HG03039 (cell line): ENCODE data around the gene KIFAP3.
"Not testable (repeated sequence)": the region's sequence is repeated elsewhere in the genome, so short reads cannot be mapped to it uniquely, and the experiment has no call there.

ENCODE experiments used
- ATAC-seq: cut with Tn5 transposase; IDR thresholded peaks from one replicate; pipeline ENCODE4 v1.9.1; 2021; ENCODE audit warnings: mild to moderate bottlenecking, moderate library complexity; ENCODE audit not compliant: unreplicated experiment

Gene KIFAP3

DNA sequence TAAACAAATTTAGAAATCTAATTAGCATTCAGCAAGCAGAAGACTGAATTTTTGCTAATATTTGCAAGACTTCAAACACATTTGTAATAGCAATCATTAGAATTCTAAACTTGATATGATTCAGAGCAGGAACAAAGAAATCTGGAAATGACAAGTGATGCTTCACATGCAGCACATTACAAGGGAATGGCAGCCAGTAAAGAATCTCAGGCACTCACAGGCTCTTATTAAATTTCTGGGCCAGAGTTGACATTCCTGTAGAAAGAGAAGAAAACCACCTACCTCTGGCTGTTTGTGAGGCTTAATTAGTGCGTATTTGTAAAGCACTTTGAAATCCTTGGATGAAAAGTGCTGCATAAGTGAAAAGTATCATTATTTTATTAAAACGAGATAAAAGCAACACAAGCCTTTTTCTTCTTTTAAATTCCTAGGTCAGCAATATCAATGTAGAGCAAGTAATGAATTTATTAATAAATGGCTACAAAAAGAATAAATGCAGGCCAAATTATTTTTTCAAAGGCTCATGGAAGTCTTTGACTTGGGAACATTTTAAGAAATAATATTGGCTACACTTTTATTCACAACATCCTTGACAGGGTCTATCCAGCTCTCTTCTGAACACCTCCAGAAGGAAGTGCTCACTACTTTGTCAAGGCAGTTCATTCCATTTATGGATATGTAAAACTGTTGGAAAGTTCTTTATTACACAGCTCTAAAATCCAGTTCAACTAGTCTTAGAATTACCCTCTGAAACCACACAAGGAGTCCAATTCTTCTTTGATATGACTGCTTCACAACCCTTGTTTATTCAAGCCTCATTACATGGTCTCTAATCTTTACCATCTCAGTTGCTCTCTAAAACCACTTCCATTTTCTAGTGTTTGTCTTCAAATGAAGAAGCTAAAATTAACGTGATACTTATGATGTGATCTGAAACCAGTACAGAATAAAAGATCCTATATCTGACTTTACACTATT lies 148.7 kb downstream of the KIFAP3 start:
- no peak for ATAC-seq

GRCh38 chr1:169924829-169925228 lies 149.7 kb downstream of the KIFAP3 start:
- ATAC-seq = no peak

DNA sequence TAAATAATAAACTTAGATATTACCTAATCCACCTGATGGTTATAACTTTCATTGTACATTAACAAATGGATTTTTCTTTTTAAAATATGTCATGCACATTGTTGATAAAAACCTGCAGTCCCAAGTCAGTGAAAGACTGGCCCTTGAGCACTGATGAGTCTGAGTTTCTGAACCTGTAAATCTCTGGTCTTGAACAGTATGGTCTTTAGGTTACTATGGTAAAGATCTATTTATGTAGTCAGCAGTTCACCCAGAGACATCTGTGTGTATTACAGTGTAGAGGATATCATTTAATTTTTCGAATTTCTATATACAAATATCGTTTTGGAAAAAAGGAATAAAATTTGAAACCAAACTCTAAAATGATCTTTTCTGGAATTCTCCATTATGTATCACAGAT lies 150.4 kb downstream of the KIFAP3 start:
- no peak for ATAC-seq

DNA sequence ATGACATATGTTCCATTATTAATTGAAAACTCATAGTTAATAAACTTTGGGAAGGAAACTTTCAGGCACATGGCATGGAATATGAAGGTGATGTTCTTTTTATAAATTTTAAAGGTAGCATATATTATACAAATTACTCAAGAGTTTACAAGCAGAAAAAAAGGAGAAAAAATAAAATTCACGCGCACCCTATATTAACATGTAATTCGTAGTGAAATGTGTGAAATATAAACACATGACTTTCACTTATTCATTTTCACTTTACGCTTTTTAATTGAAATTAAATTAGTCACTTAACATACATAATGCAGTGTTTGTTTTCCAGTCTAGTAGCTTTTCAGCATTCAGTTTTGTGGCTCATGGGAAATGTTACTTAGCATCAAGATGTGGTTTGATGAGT lies 153.4 kb downstream of the KIFAP3 start:
- ATAC-seq = no peak

DNA sequence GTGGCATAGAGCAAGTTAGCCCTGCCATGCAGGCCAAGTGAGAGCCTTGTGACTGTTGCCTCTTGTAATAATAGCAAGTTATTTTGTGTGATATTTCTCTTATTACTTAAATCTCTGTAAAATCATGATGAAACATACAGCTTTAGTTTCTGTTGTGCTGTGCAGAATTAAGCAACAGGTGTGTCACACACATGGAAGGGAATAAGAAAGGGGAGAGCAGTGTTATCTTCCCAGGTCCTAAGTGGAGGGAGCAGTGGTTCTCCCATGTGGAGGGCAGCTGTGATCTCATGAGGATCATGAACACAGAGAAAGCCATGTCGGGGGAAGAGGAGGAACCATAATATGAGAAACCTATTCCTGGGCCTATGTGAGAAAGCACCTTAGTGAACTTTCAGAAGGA lies 155.6 kb downstream of the KIFAP3 start:
- ATAC-seq = no peak

DNA sequence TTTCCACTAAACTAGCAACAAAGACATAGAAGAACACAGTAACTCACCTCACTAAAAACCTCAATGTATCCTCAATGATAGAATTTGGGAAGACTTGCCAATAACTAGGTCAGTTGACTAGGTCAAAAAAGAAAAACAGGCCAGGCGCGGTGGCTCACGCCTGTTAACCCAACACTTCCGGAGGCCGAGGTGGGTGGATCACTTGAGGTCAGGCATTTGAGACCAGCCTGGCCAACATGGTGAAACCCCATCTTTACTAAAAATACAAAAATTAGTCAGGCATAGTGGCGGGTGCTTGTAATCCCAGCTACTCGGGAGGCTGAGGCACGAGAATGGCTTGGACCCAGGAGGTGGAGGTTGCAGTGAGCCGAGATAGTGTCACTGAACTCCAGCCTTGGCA lies 156.3 kb downstream of the KIFAP3 start:
- not testable (repeated sequence) for ATAC-seq

GRCh38 chr1:169915150-169915549 lies 159.3 kb downstream of the KIFAP3 start:
- ATAC-seq = no peak

DNA sequence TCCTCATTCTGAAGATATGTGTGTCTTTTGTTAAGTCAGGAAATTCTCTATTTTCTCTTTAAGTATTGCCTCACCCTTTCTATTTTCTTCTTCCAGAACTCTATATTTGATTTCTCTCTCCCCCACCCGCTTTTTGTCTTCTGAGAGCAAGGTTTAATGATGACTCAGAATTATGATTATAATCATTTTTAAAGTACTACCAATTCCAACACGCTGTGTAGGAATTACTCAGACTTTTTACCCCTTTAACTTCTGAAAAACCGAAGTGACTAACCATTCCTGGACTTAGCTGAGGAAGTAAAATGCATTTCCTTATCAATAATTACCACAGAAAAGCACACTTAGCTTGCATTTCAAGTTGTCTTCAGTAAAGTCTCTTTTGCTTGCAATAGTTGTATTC lies 160.0 kb downstream of the KIFAP3 start:
- ATAC-seq = no peak

DNA sequence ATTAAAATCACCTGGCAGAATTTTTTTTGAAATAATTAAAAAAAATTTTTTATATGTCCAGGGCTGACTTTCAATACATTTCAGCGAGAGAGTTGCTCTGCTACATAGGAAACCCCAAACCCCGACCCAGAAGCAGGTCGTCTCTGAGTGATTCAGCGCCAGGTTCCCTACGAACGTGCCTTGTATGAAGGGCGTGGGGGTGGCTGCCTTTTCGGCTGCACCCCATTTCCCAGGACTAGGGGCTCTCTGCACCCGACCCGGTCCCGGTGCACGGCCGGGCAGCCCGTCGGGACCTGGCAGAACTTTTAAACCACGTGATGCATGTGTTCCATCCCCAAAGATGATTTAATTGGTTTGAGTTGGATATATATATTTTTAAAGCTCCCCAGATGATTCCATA lies 165.0 kb downstream of the KIFAP3 start:
- no peak for ATAC-seq

GRCh38 chr1:169906938-169907337 lies 167.6 kb downstream of the KIFAP3 start:
- ATAC-seq = no peak

- no peak for ATAC-seq
These were observed 169.7 kb downstream of the KIFAP3 start for GRCh38 chr1:169904834-169905233.

GRCh38 chr1:169902751-169903150 lies 171.7 kb downstream of the KIFAP3 start:
- no peak for ATAC-seq

DNA sequence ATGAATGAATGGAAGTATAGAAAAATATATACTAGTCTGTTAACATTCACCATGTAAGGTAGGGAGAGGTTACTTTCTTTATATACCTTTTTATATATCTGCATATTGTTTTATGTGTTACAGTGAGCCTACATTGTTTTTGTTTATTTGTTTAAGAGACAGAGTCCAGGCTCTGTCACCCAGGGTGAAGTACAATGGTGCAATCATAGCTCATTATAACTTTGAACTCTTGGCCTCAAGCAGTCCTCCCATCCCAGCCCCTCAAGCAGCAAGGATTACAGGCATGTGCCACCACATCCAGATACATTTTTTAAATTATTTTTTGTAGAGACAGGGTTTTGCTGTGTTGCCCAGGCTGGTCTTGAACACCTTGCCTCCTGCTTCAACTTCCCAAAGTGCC lies 173.4 kb downstream of the KIFAP3 start:
- no peak for ATAC-seq

GRCh38 chr1:169900571-169900970 lies 173.9 kb downstream of the KIFAP3 start:
- ATAC-seq = no peak

DNA sequence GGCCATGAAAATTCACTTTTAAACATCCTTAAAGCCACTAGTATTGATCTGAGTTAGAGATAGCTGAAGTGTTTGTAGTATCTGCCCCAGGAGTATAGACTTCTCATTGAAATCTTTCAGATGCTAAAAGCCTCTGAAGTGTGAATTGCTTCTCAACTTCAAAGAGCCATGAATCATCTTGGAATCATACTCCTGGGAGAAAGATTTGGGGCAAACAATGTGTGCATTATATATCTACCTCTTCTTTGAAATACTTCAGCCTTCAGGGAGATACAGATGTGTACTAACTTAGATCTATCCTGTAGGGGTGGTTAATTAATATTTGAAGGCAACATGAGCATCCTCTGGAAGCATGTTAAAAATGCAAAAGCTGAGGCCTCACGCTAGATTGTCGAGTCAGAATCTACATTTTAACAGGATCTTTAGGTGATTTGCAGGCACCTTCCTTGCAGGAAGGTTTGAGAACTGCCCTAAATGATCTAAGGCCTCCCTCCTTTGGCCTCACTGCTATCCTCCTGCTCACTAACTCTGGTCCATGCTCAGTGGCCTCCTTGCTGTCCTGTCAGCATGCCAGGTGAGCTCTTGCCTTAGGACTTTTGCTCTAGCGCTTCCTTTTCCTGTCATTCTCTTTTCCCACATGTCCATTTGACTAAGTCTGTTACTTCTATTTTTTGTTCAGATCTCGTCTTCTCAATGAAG lies 174.8 kb downstream of the KIFAP3 start:
- ATAC-seq = no peak

DNA sequence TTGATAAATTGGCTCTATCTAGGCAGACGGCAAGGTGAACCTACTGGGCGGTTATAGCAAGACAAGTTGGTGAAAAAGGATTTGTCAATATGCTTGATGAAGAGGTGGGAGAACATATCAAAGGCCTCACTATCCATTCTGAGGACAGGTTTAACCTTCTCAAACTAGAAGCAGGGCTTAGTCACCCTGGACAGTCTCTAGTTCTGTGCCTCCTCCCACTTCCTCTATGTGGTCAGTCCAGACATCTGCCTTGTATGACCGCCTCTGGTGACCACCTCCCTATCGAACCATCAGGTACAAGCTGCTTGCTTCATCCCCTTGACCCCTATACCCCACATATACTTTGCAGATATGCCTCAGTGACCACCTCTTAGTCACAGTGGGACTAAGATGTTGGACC lies 178.5 kb downstream of the KIFAP3 start:
- no peak for ATAC-seq

GRCh38 chr1:169894424-169895145 lies 179.9 kb downstream of the KIFAP3 start:
- no peak for ATAC-seq

DNA sequence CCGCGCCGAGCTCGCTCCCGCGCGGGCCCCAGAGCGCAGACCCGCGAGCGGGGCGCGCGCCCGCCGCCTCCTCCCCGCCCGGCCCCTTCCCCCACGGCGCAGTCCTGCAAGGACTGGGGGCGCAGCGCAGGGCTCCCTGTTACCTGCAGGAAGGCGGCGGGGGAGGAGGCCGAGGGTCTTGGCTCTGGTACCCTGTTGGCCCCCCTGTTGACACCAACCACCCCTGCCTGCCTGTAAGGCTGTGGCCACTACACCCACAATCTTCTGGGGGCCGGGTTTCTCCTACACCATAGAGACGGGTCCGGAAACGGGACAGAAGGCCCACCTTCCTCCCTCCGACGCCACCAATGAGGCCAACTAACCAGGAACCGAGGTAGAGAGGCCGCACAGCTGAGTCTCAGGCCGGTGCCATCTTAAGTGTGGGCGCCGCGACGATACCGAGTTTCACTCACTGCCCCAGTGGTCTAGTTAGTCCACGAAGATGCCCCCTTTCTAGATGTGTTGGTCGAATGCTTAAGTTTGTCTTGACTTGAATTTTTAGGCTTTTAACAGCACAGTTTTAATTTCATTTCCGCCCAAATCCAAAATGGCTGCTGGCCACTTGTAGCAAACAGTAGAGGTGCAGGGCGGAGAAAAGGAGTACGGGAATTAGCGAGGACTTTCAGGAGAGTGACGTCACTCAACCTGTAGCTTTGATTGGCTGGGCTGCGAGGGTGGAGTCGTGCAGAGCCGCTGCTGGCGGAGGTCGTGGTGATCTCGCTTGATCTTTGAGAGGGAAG lies 180.7 kb downstream of the KIFAP3 start, which contains the start of gene SCYL3:
Gene SCYL3, minus strand, starts transcription at position 252 of the 779 bp plus-strand sequence. CDS start 5,056 bp downstream, outside the sequence.
- peak; percentile 87 for ATAC-seq

GRCh38 chr1:169892927-169893644 lies 181.4 kb downstream of the KIFAP3 start:
- peak; percentile 13 for ATAC-seq
